Fibroblast of upper back skin (primary cell): ENCODE measurements around the gene HCST.

Experiments used
- DNase-seq: peaks from one replicate; pipeline ENCODE4 v3.0.0-alpha.2; 2013

The HCST gene, protein sequence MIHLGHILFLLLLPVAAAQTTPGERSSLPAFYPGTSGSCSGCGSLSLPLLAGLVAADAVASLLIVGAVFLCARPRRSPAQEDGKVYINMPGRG

GRCh38 chr19:35901854-35902661 lies at the start of gene HCST:
Gene HCST, plus strand, starts transcription at chr19:35902529. Its CDS starts 65 bp downstream, at chr19:35902594.
- DNase-seq = peak; percentile 51

DNA sequence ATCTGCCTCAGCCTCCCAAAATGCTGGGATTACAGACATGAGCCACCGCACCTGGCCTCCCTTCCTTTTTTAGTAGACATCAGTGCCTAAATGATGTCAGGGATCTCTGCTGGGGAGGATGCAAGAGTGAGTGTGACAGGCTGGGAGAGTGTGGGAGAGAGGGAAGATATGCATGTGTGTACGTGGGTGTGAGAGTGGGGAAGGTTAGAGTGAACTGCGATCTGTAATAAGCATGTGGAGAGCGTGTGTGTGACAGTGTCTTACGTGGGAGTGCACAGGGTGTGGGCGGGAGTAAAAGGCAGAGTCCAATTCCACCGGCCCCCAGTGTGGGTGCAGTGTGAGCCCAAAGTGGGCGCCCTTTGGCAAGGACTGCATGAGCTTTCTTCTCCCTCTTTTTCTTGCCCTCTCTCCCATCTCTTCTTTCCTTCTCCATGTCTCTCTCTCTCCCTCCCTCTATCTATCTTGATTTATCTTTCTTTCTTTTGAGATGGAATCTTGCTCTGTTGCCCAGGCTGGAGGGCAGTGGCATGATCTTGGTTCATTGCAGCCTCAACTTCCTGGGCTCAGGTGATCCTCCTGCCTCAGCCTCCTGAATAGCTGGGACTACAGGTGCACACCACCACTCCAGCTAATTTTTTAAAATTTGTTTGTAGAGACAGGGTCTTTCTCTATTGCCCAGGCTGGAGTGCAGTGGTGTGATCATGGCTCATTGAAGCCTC lies 49.1 kb upstream of the HCST start:
- DNase-seq = no peak

- no peak for DNase-seq
These were observed 45.7 kb upstream of the HCST start, which contains the start of gene KIRREL2 for GRCh38 chr19:35856546-35857149. Gene KIRREL2, plus strand, starts transcription at chr19:35856911. Its CDS starts 209 bp downstream, at chr19:35857120.

- no peak for DNase-seq
These were observed 44.0 kb upstream of the HCST start for GRCh38 chr19:35858311-35858710.

GRCh38 chr19:35859414-35859813 lies 42.9 kb upstream of the HCST start:
- no peak for DNase-seq

DNA sequence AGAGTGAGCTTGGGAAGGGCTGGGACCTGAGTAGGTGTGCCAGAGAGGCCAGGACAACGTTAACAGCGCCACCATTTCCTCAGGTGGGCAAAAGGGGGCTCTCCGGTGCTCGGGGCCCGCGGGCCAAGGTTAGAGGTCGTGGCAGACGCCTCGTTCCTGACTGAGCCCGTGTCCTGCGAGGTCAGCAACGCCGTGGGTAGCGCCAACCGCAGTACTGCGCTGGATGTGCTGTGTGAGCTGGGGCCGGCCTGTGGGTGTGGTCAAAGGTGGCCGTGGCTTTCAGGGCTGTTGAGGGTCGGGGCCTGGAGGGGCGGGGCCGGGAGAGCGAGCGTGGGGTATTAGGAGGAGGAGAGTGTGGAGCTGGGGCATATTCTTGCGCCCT lies 41.9 kb upstream of the HCST start:
- DNase-seq = no peak

DNA sequence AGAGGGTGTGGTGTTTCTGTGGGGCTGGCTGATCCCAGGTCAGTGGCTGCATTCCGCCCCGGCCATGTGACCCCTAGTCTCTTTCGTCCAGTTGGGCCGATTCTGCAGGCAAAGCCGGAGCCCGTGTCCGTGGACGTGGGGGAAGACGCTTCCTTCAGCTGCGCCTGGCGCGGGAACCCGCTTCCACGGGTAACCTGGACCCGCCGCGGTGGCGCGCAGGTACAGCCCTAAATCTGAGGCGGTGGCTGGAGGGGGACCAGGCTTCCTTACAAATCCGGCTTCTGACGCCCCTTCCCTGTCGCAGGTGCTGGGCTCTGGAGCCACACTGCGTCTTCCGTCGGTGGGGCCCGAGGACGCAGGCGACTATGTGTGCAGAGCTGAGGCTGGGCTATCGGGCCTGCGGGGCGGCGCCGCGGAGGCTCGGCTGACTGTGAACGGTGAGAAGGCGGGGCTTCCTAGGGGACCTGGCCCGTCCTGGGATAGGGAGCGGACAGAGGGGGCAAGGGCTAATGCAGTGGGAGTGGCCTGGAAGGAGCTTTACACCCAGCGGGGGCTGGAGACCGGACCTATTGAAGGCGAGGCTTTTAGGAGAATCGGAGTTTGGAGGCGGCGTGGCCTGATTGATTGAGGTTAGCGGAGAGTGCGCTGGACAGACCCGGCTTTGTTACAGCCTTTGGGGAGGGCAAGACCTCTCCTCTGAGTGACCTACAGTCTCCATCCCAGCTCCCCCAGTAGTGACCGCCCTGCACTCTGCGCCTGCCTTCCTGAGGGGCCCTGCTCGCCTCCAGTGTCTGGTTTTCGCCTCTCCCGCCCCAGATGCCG lies 41.3 kb upstream of the HCST start:
- DNase-seq = no peak

- DNase-seq = no peak
These were observed 40.6 kb upstream of the HCST start for GRCh38 chr19:35861640-35862160.

DNA sequence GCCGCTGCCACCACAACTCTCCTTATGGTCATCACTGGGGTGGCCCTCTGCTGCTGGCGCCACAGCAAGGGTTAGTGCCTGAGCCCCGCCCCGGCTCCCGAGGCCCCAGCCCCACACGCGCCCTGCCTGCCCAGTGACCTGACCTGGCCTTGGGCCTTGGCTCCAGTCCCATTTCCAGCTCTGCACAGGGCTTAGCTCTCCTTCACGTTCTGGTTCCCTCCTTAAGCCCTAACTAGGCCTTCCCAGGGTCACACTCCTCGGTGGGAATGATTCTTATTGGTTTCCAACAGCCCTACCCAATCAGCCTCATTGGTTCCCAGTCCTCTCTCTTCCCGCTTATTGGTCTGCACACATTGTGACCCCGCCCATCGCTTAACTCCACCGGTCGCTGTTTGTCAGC lies 39.8 kb upstream of the HCST start:
- no peak for DNase-seq

GRCh38 chr19:35863018-35863417 lies 39.3 kb upstream of the HCST start:
- no peak for DNase-seq

DNA sequence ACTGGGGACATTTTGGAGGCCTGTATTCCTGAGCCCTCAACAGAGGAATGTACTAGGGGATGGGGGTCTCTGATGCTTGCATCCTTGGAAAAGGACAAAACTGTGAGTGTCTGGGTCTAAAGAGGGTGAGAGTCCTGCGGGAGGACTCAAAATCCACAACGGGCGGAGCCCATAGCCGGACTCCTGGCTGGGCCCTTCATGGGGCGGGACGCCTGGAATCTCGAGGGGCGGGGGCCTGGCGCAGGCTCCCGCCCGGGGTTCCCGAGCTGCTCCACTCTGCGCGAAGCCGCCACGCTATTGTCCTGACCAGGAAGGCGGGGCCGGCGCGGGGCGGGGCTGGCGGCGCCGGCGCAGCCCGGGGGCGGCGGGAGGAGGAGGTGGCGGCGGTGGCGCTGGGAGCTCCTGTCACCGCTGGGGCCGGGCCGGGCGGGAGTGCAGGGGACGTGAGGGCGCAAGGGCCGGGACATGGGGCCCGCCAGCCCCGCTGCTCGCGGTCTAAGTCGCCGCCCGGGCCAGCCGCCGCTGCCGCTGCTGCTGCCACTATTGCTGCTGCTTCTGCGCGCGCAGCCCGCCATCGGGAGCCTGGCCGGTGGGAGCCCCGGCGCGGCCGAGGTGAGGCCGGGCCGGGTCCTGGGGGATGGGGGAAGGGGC lies 34.0 kb upstream of the HCST start, which contains the start of gene APLP1:
TSS of gene APLP1 (plus strand) at position 403 of the 651 bp plus-strand sequence. CDS start at position 466, 63 bp downstream.
- DNase-seq = peak; percentile 28

- DNase-seq = no peak
These were observed 33.5 kb upstream of the HCST start for GRCh38 chr19:35868823-35869326.

DNA sequence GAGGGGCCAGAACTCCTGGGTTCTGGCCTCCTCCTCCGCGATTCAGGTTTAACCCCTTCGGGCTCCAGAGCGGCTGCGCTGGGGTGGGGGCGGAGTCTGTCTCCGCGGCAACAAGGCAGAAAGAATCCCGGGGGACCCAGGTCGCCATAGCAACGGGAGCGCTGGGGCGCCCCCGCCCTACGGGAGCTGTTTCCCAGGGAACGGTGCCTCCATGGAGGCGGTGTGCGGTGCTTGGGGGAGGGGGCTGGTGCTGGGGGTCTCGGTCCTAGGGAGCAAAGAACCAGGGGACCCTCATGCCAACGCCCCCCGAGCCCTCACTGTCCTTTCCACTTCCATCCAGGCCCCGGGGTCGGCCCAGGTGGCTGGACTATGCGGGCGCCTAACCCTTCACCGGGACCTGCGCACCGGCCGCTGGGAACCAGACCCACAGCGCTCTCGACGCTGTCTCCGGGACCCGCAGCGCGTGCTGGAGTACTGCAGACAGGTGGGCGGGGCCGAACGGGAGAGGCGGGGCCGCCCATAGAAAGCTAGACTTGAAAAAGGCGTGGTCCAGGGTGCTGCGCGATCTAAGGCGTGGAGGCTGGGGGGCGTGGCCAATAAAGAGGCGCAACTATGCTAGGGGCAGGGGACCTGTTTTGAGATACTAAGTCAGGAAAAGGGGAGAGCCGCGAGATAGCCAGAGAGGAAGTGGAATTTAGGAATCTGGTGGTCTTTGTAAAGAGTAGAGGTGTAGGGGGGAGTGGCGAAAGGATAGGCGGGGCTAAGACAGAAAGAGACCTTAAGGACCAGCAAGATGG lies 32.8 kb upstream of the HCST start:
- peak; percentile 52 for DNase-seq

- DNase-seq = peak; percentile 11
These were observed 32.1 kb upstream of the HCST start for GRCh38 chr19:35870124-35870736.

DNA sequence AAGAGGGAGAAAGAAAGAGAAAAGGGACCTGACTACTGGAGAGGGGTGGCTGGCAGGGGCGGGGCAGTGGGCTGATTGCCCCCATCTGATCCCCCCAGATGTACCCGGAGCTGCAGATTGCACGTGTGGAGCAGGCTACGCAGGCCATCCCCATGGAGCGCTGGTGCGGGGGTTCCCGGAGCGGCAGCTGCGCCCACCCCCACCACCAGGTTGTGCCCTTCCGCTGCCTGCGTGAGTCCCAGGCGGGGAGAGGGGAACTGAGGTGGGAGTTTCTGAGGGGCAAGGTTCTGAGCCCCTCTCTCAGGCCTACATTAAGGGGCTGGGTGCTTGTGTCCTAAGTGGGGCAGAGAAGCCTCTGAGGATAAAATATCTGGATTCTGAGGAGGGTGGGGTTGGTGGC lies 31.5 kb upstream of the HCST start:
- DNase-seq = no peak

DNA sequence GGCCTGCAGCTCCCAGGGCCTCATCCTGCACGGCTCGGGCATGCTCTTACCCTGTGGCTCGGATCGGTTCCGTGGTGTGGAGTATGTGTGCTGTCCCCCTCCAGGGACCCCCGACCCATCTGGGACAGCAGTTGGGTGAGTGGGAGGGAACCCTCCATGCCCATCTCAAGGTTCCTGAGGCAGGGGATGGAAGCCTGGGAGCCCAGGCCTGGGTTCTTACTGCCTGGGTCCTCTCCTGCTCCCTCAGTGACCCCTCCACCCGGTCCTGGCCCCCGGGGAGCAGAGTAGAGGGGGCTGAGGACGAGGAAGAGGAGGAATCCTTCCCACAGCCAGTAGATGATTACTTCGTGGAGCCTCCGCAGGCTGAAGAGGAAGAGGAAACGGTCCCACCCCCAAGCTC lies 30.7 kb upstream of the HCST start:
- DNase-seq = no peak

DNA sequence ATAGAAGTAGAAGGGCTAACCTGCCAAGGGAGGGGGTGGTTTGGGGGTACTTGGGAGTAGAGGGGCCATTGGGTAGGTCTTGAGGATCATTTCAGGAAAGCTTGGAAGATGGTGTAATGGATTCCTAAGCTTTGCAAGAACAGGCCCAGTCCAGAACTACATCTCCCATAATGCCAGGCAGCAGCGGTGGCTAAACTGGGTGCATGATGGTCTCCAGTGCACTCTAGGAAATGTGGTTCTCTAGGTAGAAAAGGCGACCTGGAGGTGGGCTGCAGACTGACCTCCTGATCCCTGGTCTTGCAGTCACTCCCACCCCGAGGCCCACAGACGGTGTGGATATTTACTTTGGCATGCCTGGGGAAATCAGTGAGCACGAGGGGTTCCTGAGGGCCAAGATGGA lies 30.1 kb upstream of the HCST start:
- DNase-seq = no peak

- no peak for DNase-seq
These were observed 27.9 kb upstream of the HCST start for GRCh38 chr19:35874392-35874930.

DNA sequence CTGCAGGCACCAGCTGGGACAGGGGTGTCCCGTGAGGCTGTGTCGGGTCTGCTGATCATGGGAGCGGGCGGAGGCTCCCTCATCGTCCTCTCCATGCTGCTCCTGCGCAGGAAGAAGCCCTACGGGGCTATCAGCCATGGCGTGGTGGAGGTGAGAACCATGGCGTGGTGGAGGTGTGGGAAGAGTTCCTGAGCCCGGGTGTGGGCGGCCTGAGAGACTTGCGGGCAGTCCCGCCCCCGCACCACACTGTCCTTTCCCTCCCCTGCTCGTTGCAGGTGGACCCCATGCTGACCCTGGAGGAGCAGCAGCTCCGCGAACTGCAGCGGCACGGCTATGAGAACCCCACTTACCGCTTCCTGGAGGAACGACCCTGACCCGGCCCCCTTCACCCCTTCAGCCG lies 23.3 kb upstream of the HCST start:
- DNase-seq = no peak

DNA sequence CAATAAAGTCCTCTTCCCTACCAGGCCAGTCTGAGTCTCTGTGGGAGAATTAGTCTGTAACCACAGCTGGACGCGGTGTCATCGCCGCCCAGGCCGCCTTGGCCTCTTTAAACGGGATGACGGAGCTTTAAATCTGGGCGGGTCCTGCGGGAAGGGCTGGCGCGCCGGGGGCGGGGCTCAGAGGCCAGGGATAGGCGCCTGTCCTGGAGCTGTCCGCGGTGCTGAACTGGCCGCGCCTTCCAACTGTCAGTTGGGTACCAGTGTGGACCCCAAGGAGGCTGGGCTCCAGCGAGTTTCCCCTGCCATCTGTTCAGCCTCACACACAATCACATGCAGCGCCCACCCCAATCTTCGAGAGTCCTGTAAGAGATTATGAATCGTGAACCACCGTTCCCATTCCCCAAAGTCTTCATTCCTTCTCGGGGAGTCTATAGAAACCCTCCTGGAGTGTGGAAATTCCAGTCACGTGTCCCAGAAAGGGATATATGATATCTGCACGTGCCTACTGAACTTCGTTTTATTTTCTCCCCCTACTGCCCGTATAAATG lies 22.5 kb upstream of the HCST start:
- peak; percentile 83 for DNase-seq
